ENCODE data around the gene CHN1.

- TF ChIP-seq, protein P1, sequence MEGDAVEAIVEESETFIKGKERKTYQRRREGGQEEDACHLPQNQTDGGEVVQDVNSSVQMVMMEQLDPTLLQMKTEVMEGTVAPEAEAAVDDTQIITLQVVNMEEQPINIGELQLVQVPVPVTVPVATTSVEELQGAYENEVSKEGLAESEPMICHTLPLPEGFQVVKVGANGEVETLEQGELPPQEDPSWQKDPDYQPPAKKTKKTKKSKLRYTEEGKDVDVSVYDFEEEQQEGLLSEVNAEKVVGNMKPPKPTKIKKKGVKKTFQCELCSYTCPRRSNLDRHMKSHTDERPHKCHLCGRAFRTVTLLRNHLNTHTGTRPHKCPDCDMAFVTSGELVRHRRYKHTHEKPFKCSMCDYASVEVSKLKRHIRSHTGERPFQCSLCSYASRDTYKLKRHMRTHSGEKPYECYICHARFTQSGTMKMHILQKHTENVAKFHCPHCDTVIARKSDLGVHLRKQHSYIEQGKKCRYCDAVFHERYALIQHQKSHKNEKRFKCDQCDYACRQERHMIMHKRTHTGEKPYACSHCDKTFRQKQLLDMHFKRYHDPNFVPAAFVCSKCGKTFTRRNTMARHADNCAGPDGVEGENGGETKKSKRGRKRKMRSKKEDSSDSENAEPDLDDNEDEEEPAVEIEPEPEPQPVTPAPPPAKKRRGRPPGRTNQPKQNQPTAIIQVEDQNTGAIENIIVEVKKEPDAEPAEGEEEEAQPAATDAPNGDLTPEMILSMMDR (conservative IDR thresholded peaks at IDR 0.05 in 1 of 2, IDR thresholded peaks at IDR 0.05 in 1 of 2; ENCODE audit: extremely low read depth in 1 of 2, insufficient read depth in 1 of 2, low read depth in 1 of 2, low read length in 2 of 2) = no peak
- no peak for TF ChIP-seq EZH2 (IDR thresholded peaks at IDR 0.05; ENCODE audit: borderline replicate concordance, low read length)
These were observed 52.6 kb downstream of the CHN1 start for GRCh38 chr2:174952607-174953006.

Data from mammary epithelial cell (primary cell).